Measurements from ENCODE around the gene PRKAR2B. TPM values are rescaled to one million over a fixed set of nuclear protein-coding genes. Genes with fewer than 3 reads are reported as not detected.

PRKAR2B gene
- total RNA-seq: 1 to 10 TPM; 1.3 to 1.4 TPM

DNA sequence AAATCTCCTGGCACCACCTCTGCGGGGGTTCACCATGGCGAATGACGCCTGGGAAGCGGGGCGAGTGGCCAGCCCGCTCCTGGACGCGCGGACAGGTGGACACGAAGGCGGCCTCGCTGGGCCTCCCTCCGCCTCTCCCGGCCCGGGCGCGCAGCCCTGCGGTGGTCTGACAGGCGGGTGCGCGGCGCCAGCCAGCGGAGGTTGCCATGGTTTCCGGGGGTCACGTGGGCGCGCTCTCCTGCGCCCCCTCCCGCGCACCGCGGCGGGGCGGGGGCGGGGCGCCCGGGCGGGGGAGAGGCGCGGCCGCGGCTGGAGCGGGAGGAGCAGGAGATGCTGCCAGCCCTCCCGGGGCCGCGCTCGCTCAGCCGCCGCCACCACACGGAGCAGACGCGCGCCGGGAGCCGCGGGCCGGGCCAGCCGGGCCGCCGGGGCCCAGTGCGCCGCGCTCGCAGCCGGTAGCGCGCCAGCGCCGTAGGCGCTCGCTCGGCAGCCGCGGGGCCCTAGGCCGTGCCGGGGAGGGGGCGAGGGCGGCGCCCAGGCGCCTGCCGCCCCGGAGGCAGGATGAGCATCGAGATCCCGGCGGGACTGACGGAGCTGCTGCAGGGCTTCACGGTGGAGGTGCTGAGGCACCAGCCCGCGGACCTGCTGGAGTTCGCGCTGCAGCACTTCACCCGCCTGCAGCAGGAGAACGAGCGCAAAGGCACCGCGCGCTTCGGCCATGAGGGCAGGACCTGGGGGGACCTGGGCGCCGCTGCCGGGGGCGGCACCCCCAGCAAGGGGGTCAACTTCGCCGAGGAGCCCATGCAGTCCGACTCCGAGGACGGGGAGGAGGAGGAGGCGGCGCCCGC, at the start of gene PRKAR2B:
PRKAR2B (plus strand) TSS at position 359 of the 848 bp plus-strand sequence; CDS start at position 562, 203 bp downstream.
- intact Hi-C loops (cut with micrococcal nuclease): loop anchor here (5.0 to 10.0 kb wide), 3 partner anchors 83 to 250 kb away; no protein-coding TSS in a partner anchor
- CTCF ChIA-PET: interaction anchor here (1.3 kb wide), 1 partner anchor 82 kb away, joined by 3 read pairs; no protein-coding TSS in a partner anchor
- Mint-ChIP-seq H3K4me3 (peak within 1 kb of the TSS; percentile 72), H3K36me3 (no peaks in the 10 kb centered on the region), H3K4me1 (ENCODE audit: low read depth) (peaks cover 18% of the 10 kb centered on the region), H3K27ac (no peak within 1 kb of the TSS), H3K27me3 (peaks cover 39% of the 10 kb centered on the region), H3K9me3 (no peaks in the 10 kb centered on the region)
- DNase-seq: peak; percentile 73
- POLR2A ChIA-PET: no interaction called here

DNA sequence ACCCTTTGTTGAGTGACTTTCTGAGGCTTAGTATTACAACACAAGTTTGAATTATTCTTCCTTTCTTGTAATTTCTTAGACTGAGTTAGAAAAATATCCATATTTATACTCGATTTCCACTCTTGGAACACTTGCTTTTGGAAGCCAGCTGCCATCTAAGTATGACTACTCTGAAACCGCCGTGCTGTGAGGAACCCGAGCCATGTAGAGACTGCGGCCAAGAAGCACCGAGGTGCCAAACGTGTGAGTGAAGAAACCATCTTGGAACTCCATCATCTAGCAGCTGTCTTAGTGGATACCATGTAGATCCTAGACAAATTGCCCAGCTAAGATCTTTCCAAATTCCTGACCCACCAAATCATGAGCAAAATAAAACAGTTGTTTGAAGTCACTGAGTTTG, 49.7 kb upstream of the PRKAR2B start:
- ChIA-PET CTCF (no interaction called here), POLR2A (no interaction called here)
- Mint-ChIP-seq H3K9me3 (no peaks in the 10 kb centered on the region), H3K27ac (no peak overlapping the region), H3K4me3 (no peak overlapping the region), H3K27me3 (peaks cover 14% of the 10 kb centered on the region), H3K36me3 (no peaks in the 10 kb centered on the region), H3K4me1 (ENCODE audit: low read depth) (no peaks in the 10 kb centered on the region)
- no peak for DNase-seq
- intact Hi-C loops (cut with micrococcal nuclease): no loop called here

DNA sequence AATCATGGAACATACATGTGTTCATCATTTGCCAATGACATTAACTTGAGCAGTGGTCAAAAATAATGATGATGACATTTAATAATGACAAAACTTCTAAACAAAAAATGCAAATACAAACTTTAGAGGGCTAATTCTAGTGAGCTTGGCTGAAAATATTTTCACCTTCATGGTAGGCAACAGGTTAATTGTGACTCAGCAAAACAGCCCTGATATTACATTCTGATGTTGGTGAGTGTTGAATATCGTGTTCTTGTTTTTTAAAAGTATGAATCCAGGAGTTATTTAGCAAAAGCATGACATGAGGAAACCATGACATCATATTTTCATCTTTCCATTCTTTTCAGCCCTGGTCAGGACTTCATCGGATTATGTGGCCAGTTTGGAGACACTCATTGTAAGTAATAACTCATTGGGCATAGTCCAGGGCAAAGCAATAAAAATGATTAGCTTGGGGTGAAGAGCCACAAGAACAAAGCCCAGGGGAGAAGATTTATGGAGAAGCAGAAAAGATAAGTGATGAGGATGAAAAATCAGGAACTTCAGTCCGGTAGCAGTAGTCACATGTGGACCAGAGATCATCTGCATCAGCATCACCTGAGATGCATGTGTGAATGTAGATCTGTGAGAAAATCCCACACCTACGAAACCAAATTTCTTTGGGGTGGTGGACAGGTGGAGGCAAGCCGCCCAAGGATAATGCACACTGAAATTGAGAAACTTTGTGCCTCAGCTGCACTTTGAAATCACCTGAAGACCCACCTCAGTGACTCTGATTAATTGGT, 46.8 kb upstream of the PRKAR2B start:
- no peak overlapping the region for H3K4me3 Mint-ChIP-seq
- H3K36me3 Mint-ChIP-seq: no peaks in the 10 kb centered on the region
- H3K27ac Mint-ChIP-seq: no peak overlapping the region
- peaks cover 14% of the 10 kb centered on the region for H3K27me3 Mint-ChIP-seq
- ChIA-PET POLR2A (interaction anchor here (0.6 kb wide), 1 partner anchor 22 kb away, joined by 3 read pairs; no protein-coding TSS in a partner anchor), CTCF (no interaction called here)
- H3K4me1 Mint-ChIP-seq (ENCODE audit: low read depth): no peaks in the 10 kb centered on the region
- intact Hi-C loops (cut with micrococcal nuclease): no loop called here
- no peaks in the 10 kb centered on the region for H3K9me3 Mint-ChIP-seq
- DNase-seq: no peak

DNA sequence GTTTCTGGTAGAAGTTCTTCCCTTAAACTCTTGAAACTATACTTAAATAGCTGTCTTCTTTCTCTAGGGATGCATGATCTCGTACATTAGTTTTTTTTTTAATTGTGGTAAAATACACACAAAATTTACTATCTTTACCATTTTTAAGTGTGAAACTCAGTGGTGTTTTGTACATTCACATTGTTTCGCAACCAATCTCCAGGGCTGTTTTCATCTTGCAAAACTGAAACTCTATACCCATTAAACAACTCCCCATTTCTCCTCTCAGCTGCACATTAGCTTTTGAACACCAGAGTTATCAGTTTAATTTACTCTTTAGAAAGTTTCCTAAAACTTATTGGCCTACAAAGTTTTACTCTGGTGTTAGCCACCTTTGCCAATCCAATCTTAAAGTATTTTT, 45.5 kb upstream of the PRKAR2B start:
- ChIA-PET POLR2A (no interaction called here), CTCF (no interaction called here)
- intact Hi-C loops (cut with micrococcal nuclease): no loop called here
- H3K36me3 Mint-ChIP-seq: no peaks in the 10 kb centered on the region
- no peak overlapping the region for H3K27ac Mint-ChIP-seq
- H3K4me3 Mint-ChIP-seq: no peak overlapping the region
- H3K27me3 Mint-ChIP-seq: peaks cover 13% of the 10 kb centered on the region
- no peaks in the 10 kb centered on the region for H3K4me1 Mint-ChIP-seq (ENCODE audit: low read depth)
- H3K9me3 Mint-ChIP-seq: no peaks in the 10 kb centered on the region
- DNase-seq: no peak

DNA sequence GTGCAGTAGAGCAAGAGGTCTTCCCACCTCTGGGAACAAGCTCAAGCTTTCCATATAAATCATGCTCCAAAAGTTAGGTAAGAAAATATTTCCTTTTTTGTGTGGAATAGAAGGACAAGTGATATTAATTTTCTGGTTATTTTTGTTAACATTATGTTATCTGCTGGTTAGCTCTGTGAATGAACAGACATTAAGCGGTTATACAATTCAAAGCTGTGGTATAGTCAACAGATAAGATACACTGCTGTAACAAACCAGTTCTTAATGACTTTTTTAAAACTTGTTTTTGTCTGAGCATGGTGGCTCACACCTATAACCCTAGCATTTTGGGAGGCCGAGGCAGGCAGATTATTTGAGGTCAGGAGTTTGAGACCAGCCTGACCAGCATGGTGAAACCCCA, 43.0 kb upstream of the PRKAR2B start:
- H3K4me3 Mint-ChIP-seq: no peak overlapping the region
- H3K27ac Mint-ChIP-seq: no peak overlapping the region
- H3K36me3 Mint-ChIP-seq: no peaks in the 10 kb centered on the region
- CTCF ChIA-PET: no interaction called here
- no peak for DNase-seq
- peaks cover 7% of the 10 kb centered on the region for H3K27me3 Mint-ChIP-seq
- no peaks in the 10 kb centered on the region for H3K4me1 Mint-ChIP-seq (ENCODE audit: low read depth)
- POLR2A ChIA-PET: no interaction called here
- H3K9me3 Mint-ChIP-seq: no peaks in the 10 kb centered on the region
- intact Hi-C loops (cut with micrococcal nuclease): no loop called here

DNA sequence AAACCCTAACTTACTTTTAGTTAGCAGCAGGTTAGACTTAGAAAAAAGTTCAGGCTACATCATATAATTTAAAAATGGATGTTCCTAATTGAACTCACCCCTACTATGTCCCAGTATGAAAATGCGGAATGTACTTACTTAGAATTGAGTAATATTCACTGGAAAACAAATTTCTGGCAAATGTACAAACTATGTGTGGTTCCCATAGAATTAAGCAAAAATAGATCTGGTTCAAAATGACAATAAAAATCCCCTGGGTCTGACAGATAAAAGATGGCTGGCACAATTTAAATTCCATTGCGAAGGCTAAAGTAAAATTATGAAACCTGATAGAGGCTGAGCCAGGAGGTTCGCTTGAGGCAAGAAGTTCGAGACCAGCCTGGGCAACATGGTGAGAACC, 42.4 kb upstream of the PRKAR2B start:
- H3K4me3 Mint-ChIP-seq: no peak overlapping the region
- H3K36me3 Mint-ChIP-seq: no peaks in the 10 kb centered on the region
- no peak overlapping the region for H3K27ac Mint-ChIP-seq
- intact Hi-C loops (cut with micrococcal nuclease): no loop called here
- ChIA-PET CTCF (no interaction called here), POLR2A (no interaction called here)
- no peaks in the 10 kb centered on the region for H3K4me1 Mint-ChIP-seq (ENCODE audit: low read depth)
- no peaks in the 10 kb centered on the region for H3K9me3 Mint-ChIP-seq
- DNase-seq: no peak
- H3K27me3 Mint-ChIP-seq: peaks cover 7% of the 10 kb centered on the region

DNA sequence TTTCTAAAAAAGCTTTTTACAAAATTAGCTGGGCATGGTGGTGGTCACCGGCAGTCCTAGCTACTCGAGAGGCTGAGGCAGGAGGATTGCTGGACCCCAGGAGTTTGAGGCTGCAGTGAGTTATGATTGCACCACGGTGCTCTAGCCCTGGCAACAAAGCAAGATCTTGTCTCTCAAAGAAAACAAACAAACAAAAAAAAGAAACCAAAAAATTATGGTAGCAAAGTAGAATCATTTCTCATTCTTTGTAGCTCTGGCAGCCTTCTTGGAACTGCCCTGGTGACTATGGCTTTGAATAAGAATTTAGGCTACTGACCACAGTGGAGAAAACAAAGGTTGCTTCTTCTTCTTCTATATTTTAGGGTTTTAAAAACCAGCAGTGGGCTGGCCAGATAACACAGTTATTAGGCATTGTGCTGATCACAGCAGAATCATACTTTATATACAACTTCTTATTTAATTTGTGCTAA, 41.9 kb upstream of the PRKAR2B start:
- H3K27ac Mint-ChIP-seq: no peak overlapping the region
- H3K9me3 Mint-ChIP-seq: no peaks in the 10 kb centered on the region
- H3K36me3 Mint-ChIP-seq: no peaks in the 10 kb centered on the region
- H3K4me3 Mint-ChIP-seq: no peak overlapping the region
- ChIA-PET CTCF (no interaction called here), POLR2A (no interaction called here)
- H3K4me1 Mint-ChIP-seq (ENCODE audit: low read depth): no peaks in the 10 kb centered on the region
- DNase-seq: no peak
- H3K27me3 Mint-ChIP-seq: peaks cover 6% of the 10 kb centered on the region
- intact Hi-C loops (cut with micrococcal nuclease): no loop called here

DNA sequence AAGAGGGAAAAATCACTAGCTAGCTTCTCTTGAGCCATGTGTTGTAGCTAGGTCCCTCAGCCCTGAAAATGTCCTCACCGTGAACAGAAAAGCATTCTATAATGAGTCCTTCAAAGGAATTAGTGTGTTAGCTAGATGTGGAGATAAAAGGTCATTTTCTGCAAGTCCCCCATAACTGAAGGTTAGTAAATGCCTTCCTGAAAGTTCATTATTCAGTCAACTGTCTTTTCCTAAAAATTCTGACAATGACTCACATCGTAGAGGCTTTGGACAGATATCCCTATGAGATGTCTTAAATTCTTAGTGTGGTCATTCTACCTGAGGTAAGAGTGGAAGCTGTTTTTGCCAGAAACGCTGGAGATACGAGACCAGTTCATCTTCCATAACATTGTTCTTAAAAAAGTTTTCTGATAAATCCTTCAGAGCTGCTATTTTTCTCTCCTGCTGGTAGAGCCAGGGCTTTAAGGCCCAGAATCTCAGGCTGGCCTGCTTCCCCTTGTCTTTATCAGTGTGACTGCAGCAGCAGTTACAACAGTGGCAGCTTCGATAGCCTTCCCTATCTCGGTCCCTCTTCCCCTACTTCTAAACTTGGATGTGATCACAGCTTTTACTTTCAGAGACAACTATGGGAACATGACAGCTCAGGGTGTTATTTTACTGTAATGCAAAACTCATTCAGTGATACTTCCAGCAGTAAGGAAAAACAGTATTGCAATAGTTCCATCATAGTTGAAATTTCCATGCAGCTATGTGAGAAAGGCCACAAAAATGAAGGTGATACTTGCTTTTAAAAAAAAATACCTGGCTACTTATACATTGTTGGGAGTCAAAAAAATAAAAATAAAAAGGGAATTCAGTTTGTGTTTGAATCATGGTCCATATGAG, 37.3 kb upstream of the PRKAR2B start:
- Mint-ChIP-seq H3K27me3 (peaks cover 2% of the 10 kb centered on the region), H3K9me3 (no peaks in the 10 kb centered on the region), H3K36me3 (no peaks in the 10 kb centered on the region), H3K4me1 (ENCODE audit: low read depth) (no peaks in the 10 kb centered on the region), H3K4me3 (no peak overlapping the region), H3K27ac (no peak overlapping the region)
- DNase-seq: no peak
- intact Hi-C loops (cut with micrococcal nuclease): no loop called here
- ChIA-PET CTCF (interaction anchor here (0.6 kb wide), 1 partner anchor 61 kb away, joined by 3 read pairs; no protein-coding TSS in a partner anchor), POLR2A (interaction anchor here (0.6 kb wide), 1 partner anchor 124 kb away, joined by 6 read pairs; no protein-coding TSS in a partner anchor)

DNA sequence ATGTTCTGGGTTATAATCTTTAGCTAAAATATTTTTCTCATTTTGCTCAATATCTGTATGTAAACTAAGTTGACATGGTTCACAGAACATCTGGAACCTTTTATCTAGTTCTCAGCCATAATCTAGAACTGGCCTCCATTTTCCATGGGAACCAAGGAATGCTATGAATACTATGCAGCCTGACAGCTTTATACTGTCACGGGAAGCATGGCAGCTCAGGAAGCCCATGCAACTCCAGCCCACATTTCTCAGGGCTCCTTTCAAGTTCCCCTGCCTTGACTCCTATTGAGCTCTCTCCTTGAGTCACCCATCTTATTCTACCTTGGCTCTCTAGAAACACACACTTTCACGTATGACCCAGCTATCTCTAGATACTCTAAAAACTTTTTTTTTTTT, 36.6 kb upstream of the PRKAR2B start:
- intact Hi-C loops (cut with micrococcal nuclease): no loop called here
- no peak overlapping the region for H3K4me3 Mint-ChIP-seq
- peaks cover 2% of the 10 kb centered on the region for H3K27me3 Mint-ChIP-seq
- no peaks in the 10 kb centered on the region for H3K4me1 Mint-ChIP-seq (ENCODE audit: low read depth)
- H3K36me3 Mint-ChIP-seq: no peaks in the 10 kb centered on the region
- no peaks in the 10 kb centered on the region for H3K9me3 Mint-ChIP-seq
- H3K27ac Mint-ChIP-seq: no peak overlapping the region
- ChIA-PET POLR2A (interaction anchor here (0.6 kb wide), 1 partner anchor 124 kb away, joined by 6 read pairs; no protein-coding TSS in a partner anchor), CTCF (no interaction called here)
- DNase-seq: no peak

DNA sequence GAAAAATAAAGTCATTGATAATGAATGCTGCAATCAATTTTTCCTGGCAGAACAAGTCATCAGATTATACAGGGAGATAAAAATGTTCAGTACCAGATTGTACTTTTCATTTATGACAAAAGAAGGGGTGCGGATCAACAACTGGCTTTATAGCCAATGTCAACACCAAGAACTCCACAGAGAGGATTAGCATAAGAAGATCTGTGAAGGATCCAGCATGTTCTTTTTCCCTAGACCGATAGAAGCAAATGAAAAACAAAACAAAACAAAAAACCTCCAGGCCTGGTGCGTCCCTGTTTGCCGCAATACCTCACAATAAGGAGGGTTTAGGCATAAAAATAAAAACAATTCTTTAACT, 34.7 kb upstream of the PRKAR2B start:
- ChIA-PET CTCF (no interaction called here), POLR2A (no interaction called here)
- no peaks in the 10 kb centered on the region for H3K9me3 Mint-ChIP-seq
- H3K27me3 Mint-ChIP-seq: peaks cover 2% of the 10 kb centered on the region
- no peaks in the 10 kb centered on the region for H3K36me3 Mint-ChIP-seq
- no peaks in the 10 kb centered on the region for H3K4me1 Mint-ChIP-seq (ENCODE audit: low read depth)
- no peak for DNase-seq
- intact Hi-C loops (cut with micrococcal nuclease): no loop called here
- no peak overlapping the region for H3K27ac Mint-ChIP-seq
- no peak overlapping the region for H3K4me3 Mint-ChIP-seq

DNA sequence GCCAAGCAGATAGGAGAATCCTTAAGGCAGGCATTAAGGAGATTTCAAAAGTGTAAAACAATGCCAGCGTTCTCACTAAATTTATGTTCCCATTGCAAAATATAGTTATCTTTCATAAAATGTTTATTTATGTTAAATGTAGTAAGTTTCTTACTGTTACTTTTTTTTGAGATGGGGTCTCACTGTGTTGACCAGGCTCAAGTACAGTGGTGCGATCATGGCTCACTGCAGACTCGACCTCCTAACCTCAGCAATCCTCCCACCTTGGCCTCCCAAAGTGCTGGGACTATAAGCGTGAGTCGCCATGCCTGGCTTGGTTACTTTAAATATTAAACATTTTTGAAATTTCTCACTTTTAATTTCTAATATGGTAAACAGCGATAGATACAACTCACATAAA, 31.8 kb upstream of the PRKAR2B start:
- Mint-ChIP-seq H3K27me3 (peaks cover 2% of the 10 kb centered on the region), H3K4me1 (ENCODE audit: low read depth) (no peaks in the 10 kb centered on the region), H3K4me3 (no peak overlapping the region), H3K27ac (no peak overlapping the region), H3K36me3 (no peaks in the 10 kb centered on the region), H3K9me3 (no peaks in the 10 kb centered on the region)
- ChIA-PET POLR2A (no interaction called here), CTCF (no interaction called here)
- intact Hi-C loops (cut with micrococcal nuclease): no loop called here
- DNase-seq: no peak

All from activated CD4-positive, alpha-beta memory T cell treated with anti-CD3 and anti-CD28 coated beads for 36 hours (primary cell).